ENCODE results near the gene MAPK14.
"Not testable (repeated sequence)": the region's sequence is repeated elsewhere in the genome, so short reads cannot be mapped to it uniquely, and the experiment has no call there.

MAPK14 gene

GRCh38 chr6:36109092-36109491, 81.5 kb downstream of the MAPK14 start:
- no peak for DNase-seq

- no peak for DNase-seq
Observed at GRCh38 chr6:36110050-36110449, 82.4 kb downstream of the MAPK14 start.

GRCh38 chr6:36110863-36111262, 83.3 kb downstream of the MAPK14 start:
- DNase-seq = no peak

GRCh38 chr6:36111526-36111925, 83.9 kb downstream of the MAPK14 start:
- no peak for DNase-seq

GRCh38 chr6:36113049-36113448, 85.4 kb downstream of the MAPK14 start:
- DNase-seq = no peak

GRCh38 chr6:36113703-36114102, 86.1 kb downstream of the MAPK14 start:
- DNase-seq = no peak

GRCh38 chr6:36114798-36115408, 87.3 kb downstream of the MAPK14 start:
- DNase-seq = no peak

- peak; percentile 34 for DNase-seq
Observed at GRCh38 chr6:36115412-36115811, 87.8 kb downstream of the MAPK14 start.

- DNase-seq = no peak
Observed at GRCh38 chr6:36116066-36116864, 88.7 kb downstream of the MAPK14 start.

- DNase-seq = no peak
Observed at GRCh38 chr6:36116943-36117342, 89.3 kb downstream of the MAPK14 start.

- DNase-seq = no peak
Observed at GRCh38 chr6:36117658-36118549, 90.3 kb downstream of the MAPK14 start.

GRCh38 chr6:36118550-36119107, 91.0 kb downstream of the MAPK14 start:
- peak; percentile 92 for DNase-seq

GRCh38 chr6:36119209-36119608, 91.6 kb downstream of the MAPK14 start:
- DNase-seq = no peak

- no peak for DNase-seq
Observed at GRCh38 chr6:36120018-36120417, 92.4 kb downstream of the MAPK14 start.

- DNase-seq = peak; percentile 56
Observed at GRCh38 chr6:36120539-36120938, 92.9 kb downstream of the MAPK14 start.

- peak; percentile 82 for DNase-seq
Observed at GRCh38 chr6:36120979-36121786, 93.6 kb downstream of the MAPK14 start.

GRCh38 chr6:36121787-36122494, 94.3 kb downstream of the MAPK14 start:
- DNase-seq = no peak

GRCh38 chr6:36122495-36123269, 95.1 kb downstream of the MAPK14 start:
- no peak for DNase-seq

- DNase-seq = peak; percentile 93
Observed at GRCh38 chr6:36123270-36124139, 95.9 kb downstream of the MAPK14 start.

GRCh38 chr6:36124346-36124745, 96.7 kb downstream of the MAPK14 start:
- not testable (repeated sequence) for DNase-seq

Data from NK-92 treated with Interleukin-12 subunit alpha and Interleukin-12 subunit beta, amount 100 ng/mL, for 24 hours (cell line).